Measurements from ENCODE around the gene EEF1AKMT1. TPM values are rescaled to one million over a fixed set of nuclear protein-coding genes. Genes with fewer than 3 reads are reported as not detected.

The EEF1AKMT1 gene
- total and polyA plus RNA-seq, 4 donors: 13.1 to 20.8 (median 18.4) TPM

Other genes starting within 250 kb of the EEF1AKMT1 start
- gene CRYL1, start 248.1 kb downstream of the EEF1AKMT1 start, total RNA-seq: 10 to 100 TPM; 43.9 to 49.4 TPM
- 10 to 100 TPM; 55.7 to 60.0 TPM for gene CRYL1, start 248.1 kb downstream of the EEF1AKMT1 start, polyA plus RNA-seq (ENCODE audit: insufficient read length in 2 of 2)
- gene IFT88, start 206.8 kb downstream of the EEF1AKMT1 start, total RNA-seq: 10 to 100 TPM; 30.4 to 31.6 TPM
- gene IFT88, start 206.8 kb downstream of the EEF1AKMT1 start, polyA plus RNA-seq (ENCODE audit: insufficient read length in 2 of 2): 10 to 100 TPM; 23.1 to 25.1 TPM
- 10 to 100 TPM; 19.8 to 30.2 TPM for gene IL17D, start 70.3 kb downstream of the EEF1AKMT1 start, total RNA-seq
- gene IL17D, start 70.3 kb downstream of the EEF1AKMT1 start, polyA plus RNA-seq (ENCODE audit: insufficient read length in 2 of 2): 10 to 100 TPM; 76.7 to 94.7 TPM
- 10 to 100 TPM; 21.7 to 30.5 TPM for gene XPO4, start 128.8 kb upstream of the EEF1AKMT1 start, total RNA-seq
- 10 to 100 TPM; 11.7 to 13.8 TPM for gene XPO4, start 128.8 kb upstream of the EEF1AKMT1 start, polyA plus RNA-seq (ENCODE audit: insufficient read length in 2 of 2)